Stimulated activated CD8-positive, alpha-beta memory T cell treated with anti-CD3 and anti-CD28 coated beads, Interleukin-12 subunit alpha, Interleukin-12 subunit beta, amount 100 ng/mL, for 24 hours (primary cell): ENCODE data around the gene TPST1.
"Not testable (repeated sequence)": the region's sequence is repeated elsewhere in the genome, so short reads cannot be mapped to it uniquely, and the experiment has no call there.

Experiments
- DNase-seq: peaks from one replicate; pipeline ENCODE4 v3.0.0-alpha.2; 2020; ENCODE audit errors: extremely low read depth

The TPST1 gene

DNA sequence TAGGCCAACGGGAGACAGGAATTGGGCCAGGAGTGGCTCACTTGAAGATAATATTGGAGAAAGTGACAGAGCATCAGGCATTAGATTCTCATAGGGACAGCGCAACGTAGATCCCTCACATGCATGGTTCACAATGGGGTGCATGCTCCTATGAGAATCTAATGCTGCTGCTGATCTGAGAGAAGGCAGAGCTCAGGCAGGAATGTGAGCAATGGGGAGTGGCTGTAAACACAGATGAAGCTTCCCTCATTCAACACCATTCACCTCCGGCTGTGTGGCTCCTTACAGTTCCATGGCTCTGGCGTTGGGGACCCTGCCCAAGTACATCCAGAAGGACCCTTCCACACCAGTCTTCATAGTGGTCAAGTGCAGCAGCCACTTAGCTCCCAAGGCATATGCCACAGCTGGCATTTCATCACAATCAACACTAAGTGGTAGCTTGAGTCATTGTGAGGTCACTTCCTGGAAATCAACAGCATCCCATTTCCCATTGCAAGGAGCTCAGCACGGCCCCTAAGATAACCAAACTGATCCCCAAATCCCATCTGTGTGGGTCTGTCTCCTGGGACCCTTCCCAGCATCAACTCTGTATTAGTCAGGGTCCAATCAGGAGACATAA is 174.5 kb downstream of the TPST1 start:
- no peak for DNase-seq

DNA sequence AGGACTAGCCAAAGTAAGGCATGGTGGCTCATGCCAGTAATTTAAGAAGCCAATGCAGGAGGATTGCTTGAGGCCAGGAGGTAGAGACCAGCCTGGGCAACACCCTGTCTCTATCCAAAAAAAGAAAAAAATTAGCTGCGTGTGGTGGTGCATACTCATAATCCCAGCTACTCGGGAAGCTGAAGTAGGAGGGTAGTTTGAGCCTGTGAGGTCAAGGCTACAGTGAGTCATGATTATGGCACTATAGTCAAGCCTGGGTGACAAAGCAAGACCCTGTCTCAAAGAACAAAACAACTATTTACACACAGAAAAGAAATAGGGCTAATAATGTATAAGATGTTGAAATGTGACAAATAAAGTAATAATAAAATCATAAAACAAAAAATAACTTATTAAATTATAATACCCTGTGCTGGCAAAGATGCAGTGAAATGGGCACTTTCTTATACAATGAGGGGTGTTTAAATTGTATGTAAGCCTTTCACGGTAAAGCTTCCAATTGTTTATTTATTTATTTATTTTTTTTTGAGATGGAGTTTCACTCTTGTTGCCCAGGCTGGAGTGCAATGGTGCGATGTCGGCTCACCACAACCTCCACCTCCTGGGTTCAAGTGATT is 175.2 kb downstream of the TPST1 start:
- no peak for DNase-seq

DNA sequence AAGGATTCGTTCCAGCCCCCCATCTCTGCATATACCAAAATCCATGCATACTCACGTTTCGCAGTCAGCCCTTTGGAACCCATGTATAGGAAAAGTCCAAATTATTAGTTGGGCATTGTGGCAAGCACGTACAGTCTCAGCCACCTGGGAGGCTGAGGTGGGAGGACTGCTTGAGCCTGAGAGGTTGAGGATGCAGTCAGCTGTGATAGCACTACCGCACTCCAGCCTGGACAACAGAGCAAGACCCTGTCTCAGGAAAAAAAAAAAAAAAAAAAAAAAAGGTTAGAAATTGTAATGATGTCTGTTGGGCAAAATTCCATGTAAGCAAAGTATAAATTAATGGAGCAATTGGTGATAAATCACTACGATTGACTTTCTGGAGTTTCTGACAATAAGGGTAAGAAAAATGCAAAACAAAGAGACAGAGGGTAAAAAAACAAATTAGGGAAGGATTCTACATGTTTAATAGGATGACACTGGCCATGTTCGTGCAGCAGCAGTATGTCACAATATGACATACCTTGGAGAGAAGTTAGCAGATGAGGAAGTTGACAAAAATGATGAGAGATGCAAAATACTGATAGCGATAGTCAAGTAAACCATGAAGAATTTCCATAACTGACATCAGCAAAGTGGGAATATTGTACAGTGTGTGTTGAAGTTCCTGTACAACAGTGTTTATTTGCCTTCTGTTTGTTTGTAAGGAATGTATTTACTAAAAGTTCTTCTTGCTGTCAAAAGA is 177.2 kb downstream of the TPST1 start:
- not testable (repeated sequence) for DNase-seq

- not testable (repeated sequence) for DNase-seq
Measured at GRCh38 chr7:66385191-66385905, 180.2 kb downstream of the TPST1 start.

DNA sequence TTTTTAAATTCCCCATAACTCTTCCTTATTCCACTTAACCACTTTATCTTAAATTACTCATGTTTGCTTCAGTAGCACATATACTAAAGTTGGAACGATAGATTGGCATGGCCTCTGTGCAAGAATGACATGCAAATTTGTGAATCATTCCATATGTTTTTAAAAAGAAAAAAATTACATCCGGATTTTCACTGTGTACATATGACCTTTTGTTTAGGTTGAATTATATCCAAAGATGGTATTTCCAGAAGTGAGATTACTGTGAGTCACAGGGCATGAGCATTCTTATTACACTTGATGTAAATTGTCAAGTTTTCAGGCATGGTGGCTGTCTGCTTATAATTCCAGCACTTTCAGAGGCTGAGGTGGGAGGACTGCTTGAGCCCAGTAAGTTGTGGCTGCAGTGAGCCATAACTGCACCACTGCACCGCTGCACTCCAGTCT is 190.0 kb downstream of the TPST1 start:
- not testable (repeated sequence) for DNase-seq

GRCh38 chr7:66396052-66396451 is 190.9 kb downstream of the TPST1 start:
- DNase-seq: not testable (repeated sequence)

DNA sequence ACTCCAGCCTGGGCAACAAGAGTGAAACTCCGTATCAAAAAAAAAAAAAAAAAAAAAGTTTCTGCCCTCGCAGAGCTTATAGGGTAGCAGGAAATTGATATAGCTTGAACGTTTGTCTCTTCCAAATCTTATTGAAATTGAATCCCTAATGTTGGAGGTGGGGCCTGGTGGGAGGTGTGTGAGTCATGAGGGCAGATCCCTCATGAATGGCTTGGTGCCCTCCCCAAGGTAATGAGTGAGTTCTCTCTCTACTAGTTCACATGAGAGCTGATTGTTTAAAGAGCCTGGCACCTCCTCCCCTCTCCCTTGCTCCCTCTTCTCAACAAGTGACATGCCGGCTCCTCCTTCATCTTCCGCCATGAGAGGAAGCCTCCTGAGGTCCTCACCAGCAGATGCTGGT is 193.7 kb downstream of the TPST1 start:
- not testable (repeated sequence) for DNase-seq

- DNase-seq: no peak
Measured at GRCh38 chr7:66399566-66399965, 194.4 kb downstream of the TPST1 start.

- DNase-seq: no peak
Measured at GRCh38 chr7:66400400-66400799, 195.3 kb downstream of the TPST1 start.

DNA sequence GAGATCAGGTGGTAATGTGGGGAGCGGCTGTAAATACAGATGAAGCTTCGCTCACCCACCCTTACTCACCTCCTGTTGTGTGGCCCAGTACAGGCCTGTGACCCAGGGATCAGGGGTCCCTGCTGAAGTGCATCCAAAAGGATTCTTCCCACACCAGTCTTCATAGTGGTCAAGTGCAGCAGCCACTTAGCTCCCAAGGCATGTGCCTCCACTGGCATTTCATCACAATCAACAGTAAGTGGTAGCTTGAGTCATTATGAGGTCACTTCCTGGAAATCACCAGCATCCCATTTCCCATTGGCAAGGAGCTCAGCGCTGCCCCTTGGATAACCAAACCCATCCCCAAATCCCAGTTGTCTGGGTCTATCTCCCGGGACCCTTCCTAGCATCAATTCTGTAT is 196.0 kb downstream of the TPST1 start:
- not testable (repeated sequence) for DNase-seq

DNA sequence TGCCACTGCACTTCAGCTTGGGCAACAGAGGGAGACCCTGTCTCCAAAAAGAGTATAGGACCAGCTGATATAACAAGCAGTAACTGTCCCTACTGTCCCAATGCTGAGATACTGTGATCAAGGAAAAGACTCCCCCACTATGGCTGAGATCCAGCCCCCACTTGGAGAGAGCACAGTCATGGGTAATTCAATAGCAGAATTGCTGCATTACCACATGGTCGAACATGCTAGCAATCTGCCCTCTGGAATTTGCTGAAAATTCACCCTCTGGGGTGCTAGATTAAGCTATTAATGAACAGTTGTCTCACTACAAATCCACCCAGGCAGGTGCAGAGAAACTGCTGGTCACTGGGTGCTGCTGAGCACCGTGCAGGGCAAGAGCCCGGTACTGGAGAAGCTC is 196.8 kb downstream of the TPST1 start:
- not testable (repeated sequence) for DNase-seq

- no peak for DNase-seq
Measured at GRCh38 chr7:66403564-66403963, 198.4 kb downstream of the TPST1 start.

- DNase-seq: no peak
Measured at GRCh38 chr7:66409493-66409892, 204.4 kb downstream of the TPST1 start.
